CD8-positive, alpha-beta memory T cell (primary cell): ENCODE results near the gene ZFY. TPM values are rescaled to one million over a fixed set of nuclear protein-coding genes. Genes with fewer than 3 reads are reported as not detected.

Experiments used
- CTCF ChIA-PET: fragments of 350-600 bp; sonication (Branson Sonifier 250); formaldehyde crosslinking; loops from one replicate; lab custom pipeline; 2021; ENCODE audit warnings: antibody characterized with exemption; lab: Charles Lee
- POLR2A ChIA-PET: fragments of 350-600 bp; sonication (Branson Sonifier 250); formaldehyde crosslinking; loops from one replicate; lab custom pipeline; 2021; ENCODE audit warnings: antibody characterized with exemption; lab: Charles Lee
- DNase-seq, 5 donors: peaks; one replicate each; pipeline versions ENCODE4 v3.0.0 to v3.0.0-alpha.2; 2020 to 2022; ENCODE audit warnings: mixed read lengths in 1 of 5
- H3K27ac ChIP-seq: one replicate; pipeline ENCODE4 v1.7.0; 2013; ENCODE audit warnings: low read depth, mild to moderate bottlenecking, low read length, moderate library complexity
- H3K27me3 ChIP-seq: 2 replicates; pipeline ENCODE4 v1.7.0; 2013; ENCODE audit warnings: low read length, mild to moderate bottlenecking; ENCODE audit not compliant: insufficient read depth, poor library complexity, severe bottlenecking
- H3K36me3 ChIP-seq: 2 replicates; pipeline ENCODE4 v1.7.0; 2013; ENCODE audit warnings: mild to moderate bottlenecking, low read length, moderate library complexity; ENCODE audit not compliant: insufficient read depth
- H3K4me1 ChIP-seq: 2 replicates; pipeline ENCODE4 v1.7.0; 2013; ENCODE audit warnings: mild to moderate bottlenecking, low read length, moderate library complexity; ENCODE audit not compliant: insufficient read depth
- H3K4me3 ChIP-seq: 2 replicates; pipeline ENCODE4 v1.7.0; 2013; ENCODE audit warnings: mild to moderate bottlenecking, low read length
- H3K9me3 ChIP-seq: 2 replicates; pipeline ENCODE4 v1.7.0; 2013; ENCODE audit warnings: mild to moderate bottlenecking, low read length
- H3K27ac Mint-ChIP-seq, 8 donors: one replicate each; pipeline ENCODE4 v1.8.0; 2020 to 2021; ENCODE audit warnings: mixed read lengths in 8 of 8, mild to moderate bottlenecking in 6 of 8, inconsistent platforms in 3 of 8, moderate library complexity in 3 of 8
- H3K27me3 Mint-ChIP-seq, 2 donors: one replicate each; pipeline ENCODE4 v1.8.0; 2020 to 2021; ENCODE audit warnings: mixed read lengths in 2 of 2, mild to moderate bottlenecking in 1 of 2, moderate library complexity in 1 of 2
- H3K36me3 Mint-ChIP-seq, 3 donors: one replicate each; pipeline ENCODE4 v1.8.0; 2020 to 2021; ENCODE audit warnings: mixed read lengths in 3 of 3, inconsistent platforms in 1 of 3, mild to moderate bottlenecking in 1 of 3
- H3K4me1 Mint-ChIP-seq, 3 donors: one replicate each; pipeline ENCODE4 v1.8.0; 2020 to 2021; ENCODE audit warnings: mixed read lengths in 3 of 3, inconsistent platforms in 1 of 3, mild to moderate bottlenecking in 1 of 3
- H3K4me3 Mint-ChIP-seq, 7 donors: one replicate each; pipeline ENCODE4 v1.8.0; 2020 to 2021; ENCODE audit warnings: mixed read lengths in 7 of 7, mild to moderate bottlenecking in 6 of 7, moderate library complexity in 4 of 7, inconsistent platforms in 2 of 7
- H3K9me3 Mint-ChIP-seq, 5 donors: one replicate each; pipeline ENCODE4 v1.8.0; 2020 to 2022; ENCODE audit warnings: mixed read lengths in 5 of 5, mild to moderate bottlenecking in 3 of 5, moderate library complexity in 2 of 5, inconsistent platforms in 1 of 5
- polyA plus RNA-seq: library from polyadenylated mRNA; unstranded; fragments of 300-500 nt; fragmentation: Illumina TruSeq; gene quantifications from one replicate; pipeline ENCODE4 v1.2.3, GENCODE V29; 2021
- total RNA-seq, 2 experiments: library from RNA; stranded (reverse); gene quantifications; one replicate each; pipeline ENCODE4 v1.2.3, GENCODE V29; 2021

The ZFY gene
- total and polyA plus RNA-seq, 3 experiments from 2014 or later: 22.9 to 27.4 TPM; not detected in 1

GRCh38 chrY:3007967-3008366 lies 72.8 kb downstream of the ZFY start:
- no peak for DNase-seq
- POLR2A ChIA-PET: no interaction called here
- H3K4me1 Mint-ChIP-seq: peaks cover 0 to 71% (median 0%) of the 10 kb centered on the region in 3 donors
- peaks cover 0 to 34% (median 0%) of the 10 kb centered on the region in 3 donors for H3K36me3 Mint-ChIP-seq
- H3K4me3 Mint-ChIP-seq: no peak overlapping the region
- Histone ChIP-seq H3K4me1 (peaks cover 35% of the 10 kb centered on the region), H3K27ac (no peak overlapping the region), H3K4me3 (no peak overlapping the region), H3K36me3 (no peaks in the 10 kb centered on the region), H3K9me3 (no peaks in the 10 kb centered on the region), H3K27me3 (no peaks in the 10 kb centered on the region)
- H3K27ac Mint-ChIP-seq: no peak overlapping the region
- CTCF ChIA-PET: no interaction called here
- H3K27me3 Mint-ChIP-seq: no peaks in the 10 kb centered on the region
- no peaks in the 10 kb centered on the region for H3K9me3 Mint-ChIP-seq

DNA sequence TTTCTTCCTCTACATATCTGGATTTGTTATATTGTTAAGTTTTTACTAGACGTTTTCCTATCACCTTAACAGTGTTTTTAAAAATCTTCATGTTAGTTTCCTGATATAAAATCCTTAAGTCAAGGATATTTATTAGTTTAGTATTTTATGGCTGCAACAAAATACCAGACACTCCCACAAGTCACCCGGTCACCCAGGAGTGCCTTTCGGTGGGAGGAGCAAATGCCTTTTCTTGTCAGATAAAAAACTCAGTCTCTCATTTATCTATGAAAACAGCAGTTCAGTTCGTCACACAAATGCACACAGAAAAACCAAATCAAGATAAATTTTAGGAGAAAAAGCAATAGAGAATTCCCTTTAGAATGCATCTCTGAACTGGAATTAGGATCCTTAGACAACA lies 77.0 kb downstream of the ZFY start:
- ChIA-PET CTCF (no interaction called here), POLR2A (no interaction called here)
- Mint-ChIP-seq H3K27ac (no peak overlapping the region), H3K4me1 (peaks cover 0 to 72% (median 0%) of the 10 kb centered on the region in 3 donors), H3K36me3 (peaks cover 0 to 17% (median 0%) of the 10 kb centered on the region in 3 donors), H3K27me3 (no peaks in the 10 kb centered on the region), H3K9me3 (no peaks in the 10 kb centered on the region), H3K4me3 (no peak overlapping the region)
- Histone ChIP-seq H3K27ac (no peak overlapping the region), H3K36me3 (no peaks in the 10 kb centered on the region), H3K9me3 (no peaks in the 10 kb centered on the region), H3K4me1 (peaks cover 3% of the 10 kb centered on the region), H3K4me3 (no peak overlapping the region), H3K27me3 (no peaks in the 10 kb centered on the region)
- DNase-seq: no peak

DNA sequence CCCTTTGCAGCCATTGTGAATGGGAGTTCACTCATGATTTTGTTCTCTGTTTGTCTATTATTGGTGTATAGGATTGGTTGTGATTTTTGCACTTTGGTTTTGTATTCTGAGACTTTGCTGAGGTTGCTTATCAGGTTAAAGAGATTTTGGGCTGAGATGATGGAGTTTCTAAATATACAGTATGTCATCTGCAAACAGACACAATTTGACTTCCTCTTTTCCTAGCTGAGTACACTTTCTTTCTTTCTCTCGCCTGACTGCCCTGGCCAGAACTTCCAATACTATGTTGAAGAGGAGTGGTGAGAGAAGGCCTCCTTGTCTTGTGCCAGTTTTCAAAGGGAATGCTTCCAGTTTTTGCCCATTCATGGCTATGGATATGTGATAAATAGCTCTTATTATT lies 81.4 kb downstream of the ZFY start:
- Mint-ChIP-seq H3K9me3 (no peaks in the 10 kb centered on the region), H3K4me1 (peaks cover 0 to 72% (median 0%) of the 10 kb centered on the region in 3 donors), H3K27ac (no peak overlapping the region), H3K4me3 (no peak overlapping the region), H3K36me3 (peaks cover 0 to 3% (median 0%) of the 10 kb centered on the region in 3 donors), H3K27me3 (no peaks in the 10 kb centered on the region)
- H3K9me3 ChIP-seq: no peaks in the 10 kb centered on the region
- no peak overlapping the region for H3K27ac ChIP-seq
- no peaks in the 10 kb centered on the region for H3K36me3 ChIP-seq
- no peaks in the 10 kb centered on the region for H3K4me1 ChIP-seq
- H3K4me3 ChIP-seq: no peak overlapping the region
- CTCF ChIA-PET: no interaction called here
- H3K27me3 ChIP-seq: no peaks in the 10 kb centered on the region
- POLR2A ChIA-PET: no interaction called here
- DNase-seq: no peak

- POLR2A ChIA-PET: no interaction called here
Measured at GRCh38 chrY:3018546-3018945, 83.4 kb downstream of the ZFY start.

GRCh38 chrY:3019584-3019983 lies 84.4 kb downstream of the ZFY start:
- ChIA-PET CTCF (no interaction called here), POLR2A (no interaction called here)
- Mint-ChIP-seq H3K4me3 (no peak overlapping the region), H3K4me1 (peaks cover 0 to 76% (median 0%) of the 10 kb centered on the region in 3 donors), H3K9me3 (no peaks in the 10 kb centered on the region), H3K36me3 (peaks cover 0 to 3% (median 0%) of the 10 kb centered on the region in 3 donors), H3K27me3 (no peaks in the 10 kb centered on the region), H3K27ac (no peak overlapping the region)
- Histone ChIP-seq H3K4me3 (no peak overlapping the region), H3K4me1 (no peaks in the 10 kb centered on the region), H3K27me3 (no peaks in the 10 kb centered on the region), H3K36me3 (no peaks in the 10 kb centered on the region), H3K9me3 (no peaks in the 10 kb centered on the region), H3K27ac (no peak overlapping the region)
- no peak for DNase-seq

More at GRCh38 chrY:3018546-3018945, 83.4 kb downstream of the ZFY start:
- no peaks in the 10 kb centered on the region for H3K9me3 ChIP-seq
- Mint-ChIP-seq H3K4me3 (no peak overlapping the region), H3K27me3 (no peaks in the 10 kb centered on the region), H3K9me3 (no peaks in the 10 kb centered on the region), H3K4me1 (peaks cover 0 to 77% (median 0%) of the 10 kb centered on the region in 3 donors), H3K27ac (no peak overlapping the region), H3K36me3 (peaks cover 0 to 3% (median 0%) of the 10 kb centered on the region in 3 donors)
- DNase-seq: no peak
- H3K36me3 ChIP-seq: no peaks in the 10 kb centered on the region
- CTCF ChIA-PET: no interaction called here
- H3K4me1 ChIP-seq: no peaks in the 10 kb centered on the region
- H3K27ac ChIP-seq: no peak overlapping the region
- H3K4me3 ChIP-seq: no peak overlapping the region
- H3K27me3 ChIP-seq: no peaks in the 10 kb centered on the region

- peak overlapping the region in 1 of 8 donors; percentile 60 for H3K27ac Mint-ChIP-seq
- no peaks in the 10 kb centered on the region for H3K27me3 Mint-ChIP-seq
- no peak overlapping the region for H3K4me3 Mint-ChIP-seq
- H3K36me3 Mint-ChIP-seq: peaks cover 0 to 4% (median 0%) of the 10 kb centered on the region in 3 donors
- Histone ChIP-seq H3K4me3 (no peak overlapping the region), H3K36me3 (no peaks in the 10 kb centered on the region), H3K4me1 (no peaks in the 10 kb centered on the region), H3K27me3 (no peaks in the 10 kb centered on the region), H3K27ac (no peak overlapping the region), H3K9me3 (no peaks in the 10 kb centered on the region)
- ChIA-PET CTCF (no interaction called here), POLR2A (no interaction called here)
- no peak for DNase-seq
- H3K9me3 Mint-ChIP-seq: no peaks in the 10 kb centered on the region
- H3K4me1 Mint-ChIP-seq: peaks cover 0 to 73% (median 0%) of the 10 kb centered on the region in 3 donors
Measured at GRCh38 chrY:3021176-3021575, 86.0 kb downstream of the ZFY start.

DNA sequence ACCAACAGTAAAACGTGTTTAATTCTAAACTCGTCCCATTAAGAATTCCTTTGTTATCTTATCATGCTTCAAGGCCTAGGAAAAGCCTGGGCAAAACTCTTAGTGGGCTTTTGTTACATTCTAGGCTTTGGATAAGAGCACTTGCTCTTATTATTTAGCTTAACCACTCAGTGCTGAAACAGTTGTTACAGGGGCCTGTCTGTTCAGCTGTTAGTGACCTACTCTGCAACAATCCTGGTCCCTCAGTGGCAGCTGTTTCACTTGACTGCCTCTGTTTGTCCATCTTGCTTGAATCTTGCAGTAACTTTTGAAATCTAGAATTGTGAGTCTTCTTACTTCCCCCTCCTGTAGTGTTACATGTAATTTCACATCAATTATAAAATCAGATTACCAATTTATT lies 88.4 kb downstream of the ZFY start:
- Histone ChIP-seq H3K4me3 (no peak overlapping the region), H3K27me3 (no peaks in the 10 kb centered on the region), H3K36me3 (no peaks in the 10 kb centered on the region), H3K4me1 (no peaks in the 10 kb centered on the region), H3K27ac (no peak overlapping the region), H3K9me3 (no peaks in the 10 kb centered on the region)
- no peak overlapping the region for H3K4me3 Mint-ChIP-seq
- no peaks in the 10 kb centered on the region for H3K27me3 Mint-ChIP-seq
- POLR2A ChIA-PET: no interaction called here
- H3K4me1 Mint-ChIP-seq: peaks cover 0 to 67% (median 0%) of the 10 kb centered on the region in 3 donors
- H3K9me3 Mint-ChIP-seq: no peaks in the 10 kb centered on the region
- H3K27ac Mint-ChIP-seq: peak overlapping the region in 1 of 8 donors; percentile 39
- DNase-seq: no peak
- H3K36me3 Mint-ChIP-seq: peaks cover 0 to 4% (median 0%) of the 10 kb centered on the region in 3 donors
- CTCF ChIA-PET: no interaction called here

GRCh38 chrY:3025357-3025756 lies 90.2 kb downstream of the ZFY start:
- no peak overlapping the region for H3K27ac Mint-ChIP-seq
- H3K27me3 Mint-ChIP-seq: no peaks in the 10 kb centered on the region
- CTCF ChIA-PET: no interaction called here
- H3K4me1 ChIP-seq: no peaks in the 10 kb centered on the region
- H3K36me3 Mint-ChIP-seq: peaks cover 0 to 2% (median 0%) of the 10 kb centered on the region in 3 donors
- POLR2A ChIA-PET: no interaction called here
- H3K4me1 Mint-ChIP-seq: peaks cover 0 to 74% (median 0%) of the 10 kb centered on the region in 3 donors
- H3K27me3 ChIP-seq: no peaks in the 10 kb centered on the region
- H3K4me3 ChIP-seq: no peak overlapping the region
- no peaks in the 10 kb centered on the region for H3K9me3 ChIP-seq
- H3K4me3 Mint-ChIP-seq: no peak overlapping the region
- no peaks in the 10 kb centered on the region for H3K9me3 Mint-ChIP-seq
- DNase-seq: no peak
- no peaks in the 10 kb centered on the region for H3K36me3 ChIP-seq
- no peak overlapping the region for H3K27ac ChIP-seq
